ENCODE measurements around the gene LRCH4. TPM values are rescaled to one million over a fixed set of nuclear protein-coding genes. Genes with fewer than 3 reads are reported as not detected.
"Not testable (repeated sequence)": the region's sequence is repeated elsewhere in the genome, so short reads cannot be mapped to it uniquely, and the experiment has no call there.

LRCH4 gene
- total and polyA plus RNA-seq, 3 donors from 2014 or later = 159 to 378 (median 314) TPM

- no peak for DNase-seq
- Histone ChIP-seq H3K36me3 (ENCODE audit: low read depth, missing control alignments) (no peaks in the 10 kb centered on the region), H3K27ac (peak overlapping the region in 1 of 2 donors; percentile 83), H3K4me1 (peaks cover 21% of the 10 kb centered on the region), H3K9me3 (no peaks in the 10 kb centered on the region), H3K4me3 (peak overlapping the region; percentile 91 to 95), H3K27me3 (no peaks in the 10 kb centered on the region)
- intact Hi-C loops (cut with DNase I; ENCODE audit: low total_unique reads) = no loop called here
- no peak for TF ChIP-seq POLR2A (IDR thresholded peaks at IDR 0.05)
- TF ChIP-seq CTCF (IDR thresholded peaks at IDR 0.05) = no peak
- WGBS, 2 donors = 28 to 35% methylated on average over 6 of the region's 6 CpGs
Measured at GRCh38 chr7:100540073-100540723, 45.7 kb downstream of the LRCH4 start.

- intact Hi-C loops (cut with DNase I; ENCODE audit: low total_unique reads) = no loop called here
- TF ChIP-seq CTCF (IDR thresholded peaks at IDR 0.05) (no peak), POLR2A (IDR thresholded peaks at IDR 0.05) (no peak)
- no peaks in the 10 kb centered on the region for H3K27me3 ChIP-seq
- H3K36me3 ChIP-seq (ENCODE audit: low read depth, missing control alignments) = no peaks in the 10 kb centered on the region
- H3K4me1 ChIP-seq = peaks cover 14% of the 10 kb centered on the region
- no peak for DNase-seq
- no peaks in the 10 kb centered on the region for H3K9me3 ChIP-seq
- peak overlapping the region; percentile 74 to 83 for H3K27ac ChIP-seq
- 1 to 2% methylated on average over 34 to 42 of the region's 44 CpGs for WGBS, 2 donors
- H3K4me3 ChIP-seq = peak overlapping the region; percentile 91 to 95
Measured at GRCh38 chr7:100539436-100540006, 46.4 kb downstream of the LRCH4 start.

GRCh38 chr7:100538654-100539435 is 47.1 kb downstream of the LRCH4 start, which contains the start of gene AGFG2:
AGFG2 (plus strand) TSS chr7:100539203; CDS start chr7:100539347, 144 bp downstream.
- Histone ChIP-seq H3K27me3 (no peaks in the 10 kb centered on the region), H3K27ac (peak within 1 kb of the TSS; percentile 74 to 83), H3K9me3 (no peaks in the 10 kb centered on the region), H3K4me1 (peaks cover 7% of the 10 kb centered on the region), H3K4me3 (peak within 1 kb of the TSS; percentile 91 to 95), H3K36me3 (ENCODE audit: low read depth, missing control alignments) (no peaks in the 10 kb centered on the region)
- intact Hi-C loops (cut with DNase I; ENCODE audit: low total_unique reads) = no loop called here
- TF ChIP-seq POLR2A (IDR thresholded peaks at IDR 0.05) (peak; percentile 80), CTCF (IDR thresholded peaks at IDR 0.05) (no peak)
- WGBS, 2 donors = 1% methylated on average over 44 to 60 of the region's 60 CpGs
- peak; percentile 100 for DNase-seq

- intact Hi-C loops (cut with DNase I; ENCODE audit: low total_unique reads) = no loop called here
- Histone ChIP-seq H3K4me1 (peaks cover 4% of the 10 kb centered on the region), H3K27me3 (no peaks in the 10 kb centered on the region), H3K4me3 (peak overlapping the region; percentile 4 to 95), H3K27ac (peak overlapping the region; percentile 20 to 60), H3K36me3 (ENCODE audit: low read depth, missing control alignments) (no peaks in the 10 kb centered on the region), H3K9me3 (no peaks in the 10 kb centered on the region)
- DNase-seq = no peak
- TF ChIP-seq POLR2A (IDR thresholded peaks at IDR 0.05) = no peak
- no peak for TF ChIP-seq CTCF (IDR thresholded peaks at IDR 0.05)
- WGBS, 2 donors = 7 to 8% methylated on average over 8 of the region's 8 CpGs
Measured at GRCh38 chr7:100538348-100538653, 47.6 kb downstream of the LRCH4 start.

GRCh38 chr7:100536695-100537094 is 49.2 kb downstream of the LRCH4 start:
- H3K36me3 ChIP-seq (ENCODE audit: low read depth, missing control alignments); H3K27me3 ChIP-seq; intact Hi-C loops (cut with DNase I; ENCODE audit: low total_unique reads); H3K27ac ChIP-seq; H3K9me3 ChIP-seq; DNase-seq; H3K4me1 ChIP-seq; H3K4me3 ChIP-seq: not testable (repeated sequence)
- WGBS, 2 donors = 90 to 94% methylated on average over 2 of the region's 2 CpGs

GRCh38 chr7:100535982-100536381 is 49.9 kb downstream of the LRCH4 start:
- 93 to 96% methylated on average over 9 of the region's 9 CpGs for WGBS, 2 donors
- intact Hi-C loops (cut with DNase I; ENCODE audit: low total_unique reads); H3K9me3 ChIP-seq; H3K4me1 ChIP-seq; DNase-seq; H3K27ac ChIP-seq; H3K36me3 ChIP-seq (ENCODE audit: low read depth, missing control alignments); H3K27me3 ChIP-seq; H3K4me3 ChIP-seq: not testable (repeated sequence)

All from testis (tissue), 3 donors.